GM12878 (cell line): ENCODE measurements around the gene NAP1L4. TPM values are rescaled to one million over a fixed set of nuclear protein-coding genes. Genes with fewer than 3 reads are reported as not detected.

Experiments used
- ATAC-seq: fragments of 200-7000 bp; cut with Tn5 transposase; 3 replicates; pipeline ENCODE4 v1.9.1; 2020; ENCODE audit warnings: mild to moderate bottlenecking, moderate library complexity
- BruUV-seq: library from RNA; stranded (reverse); fragments of 400-500 nt; replicated peaks from 2 replicates; lab custom pipeline; 2021; lab: Mats Ljungman, UMichigan
- CTCF ChIA-PET: fragments of 300-600 bp; sonication (Branson Sonifier 250); formaldehyde crosslinking; extraction: SDS; loops from one replicate; lab custom pipeline; 2021; ENCODE audit warnings: inconsistent platforms; lab: Yijun Ruan, JAX
- POLR2A ChIA-PET: fragments of 350-600 bp; formaldehyde crosslinking; extraction: SDS; loops from one replicate; lab custom pipeline; 2021; ENCODE audit warnings: inconsistent platforms; lab: Charles Lee
- RAD21 ChIA-PET: fragments of 300-600 bp; sonication (Branson Sonifier 250); formaldehyde crosslinking; loops from one replicate; lab custom pipeline; 2023; ENCODE audit warnings: antibody characterized with exemption; ENCODE audit not compliant: unreplicated experiment; lab: Charles Lee
- SMC1A ChIA-PET: fragments of 300-600 bp; sonication (Branson Sonifier 250); formaldehyde crosslinking; loops from one replicate; lab custom pipeline; 2023; ENCODE audit not compliant: unreplicated experiment, uncharacterized antibody; lab: Charles Lee
- DNase-seq: peaks from one replicate; pipeline ENCODE4 v3.0.0-alpha.2; 2011; ENCODE audit warnings: low read depth, low spot score
- FAIRE-seq: peaks from 3 replicates; lab custom pipeline; 2011; peaks lifted over from hg19 to GRCh38; lab: Jason Lieb, UNC
- H2AFZ ChIP-seq: 2 replicates; pipeline ENCODE4 v1.6.0; 2011; ENCODE audit warnings: low read depth, low read length, control low read depth; ENCODE audit not compliant: control insufficient read depth
- H3K27ac ChIP-seq: 2 replicates; pipeline ENCODE4 v1.5.1; 2011; ENCODE audit warnings: control low read depth; ENCODE audit not compliant: control insufficient read depth, insufficient read depth
- H3K27me3 ChIP-seq, 2 experiments: replicated peaks in 1 of 2; 2 replicates each; pipeline versions ENCODE4 v1.6.0 to v1.6.1; 2011; ENCODE audit warnings: low read length in 1 of 2; ENCODE audit not compliant: control insufficient read depth in 2 of 2, insufficient read depth in 2 of 2
- H3K36me3 ChIP-seq, 2 experiments: 2 replicates each; pipeline ENCODE4 v1.5.1; 2011; ENCODE audit warnings: low read length in 1 of 2; ENCODE audit not compliant: control insufficient read depth in 2 of 2, insufficient read depth in 2 of 2
- H3K4me1 ChIP-seq: 2 replicates; pipeline ENCODE4 v1.6.1; 2011; ENCODE audit warnings: mild to moderate bottlenecking, low read length, moderate library complexity, mixed read lengths; ENCODE audit not compliant: control insufficient read depth, insufficient read depth
- H3K4me2 ChIP-seq: 2 replicates; pipeline ENCODE4 v1.6.0; 2011; ENCODE audit warnings: control low read depth; ENCODE audit not compliant: control insufficient read depth, insufficient read depth
- H3K4me3 ChIP-seq: fragments of 200-600 bp; sonication (generic); 2 replicates; pipeline ENCODE4 v1.5.1; 2016
- H3K79me2 ChIP-seq: 2 replicates; pipeline ENCODE4 v1.6.0; 2011; ENCODE audit warnings: low read length; ENCODE audit not compliant: control insufficient read depth, insufficient read depth
- H3K9ac ChIP-seq: 2 replicates; pipeline ENCODE4 v1.8.0; 2011; ENCODE audit warnings: low read length, control low read depth, mixed read lengths; ENCODE audit not compliant: control insufficient read depth, insufficient read depth
- H3K9me3 ChIP-seq: replicated peaks from 3 replicates; pipeline ENCODE4 v1.5.1; 2011; ENCODE audit warnings: mild to moderate bottlenecking, low read length; ENCODE audit not compliant: control insufficient read depth, insufficient read depth
- H4K20me1 ChIP-seq: 2 replicates; pipeline ENCODE4 v1.6.0; 2011; ENCODE audit not compliant: control insufficient read depth, insufficient read depth
- ASH2L ChIP-seq: fragments of 300-600, 200-600 bp; sonication (generic); IDR thresholded peaks from 2 replicates; pipeline ENCODE4 v1.6.1; 2017; ENCODE audit warnings: low read depth, mild to moderate bottlenecking, borderline replicate concordance
- BMI1 ChIP-seq: fragments of 450-650 bp; IDR thresholded peaks from 2 replicates; pipeline ENCODE4 v1.6.1; 2016; ENCODE audit warnings: mild to moderate bottlenecking, moderate library complexity, borderline replicate concordance
- EZH2 ChIP-seq: IDR thresholded peaks from 2 replicates; pipeline ENCODE4 v1.6.1; 2012; ENCODE audit warnings: low read depth, mild to moderate bottlenecking, control low read depth, inconsistent platforms, low read length, borderline replicate concordance; ENCODE audit not compliant: control insufficient read depth
- HDAC2 ChIP-seq: fragments of 200-600 bp; sonication (generic); IDR thresholded peaks from 2 replicates; pipeline ENCODE4 v1.6.1; 2017
- POLR2A ChIP-seq: IDR thresholded peaks from 2 replicates; pipeline ENCODE4 v1.6.1; 2011; ENCODE audit warnings: low read depth, mild to moderate bottlenecking, low read length
- SMAD1 ChIP-seq: fragments of 450-650 bp; IDR thresholded peaks from 2 replicates; pipeline ENCODE4 v1.6.1; 2018; ENCODE audit warnings: mild to moderate bottlenecking, low read depth; ENCODE audit not compliant: partially characterized antibody
- ZSCAN29 ChIP-seq: fragments of 450-650 bp; IDR thresholded peaks from 2 replicates; pipeline ENCODE4 v1.6.1; 2017; ENCODE audit warnings: mild to moderate bottlenecking, moderate library complexity
- WGBS: methylation state at CpG from one replicate; pipeline ENCODE4 v1.1.6; 2016; ENCODE audit warnings: low lambda C conversion rate; ENCODE audit not compliant: insufficient replicate concordance, insufficient coverage; ENCODE audit errors: missing lambda C conversion rate; 5-methylcytosine and 5-hydroxymethylcytosine counted together
- in situ Hi-C: fragments of 300-500 bp; cut with MboI; formaldehyde crosslinking; loops from 9 replicates; pipeline ENCODE4 v1.14.3; 2018; ENCODE audit warnings: mixed read lengths
- intact Hi-C: fragments of 100-400 bp; cut with micrococcal nuclease; formaldehyde crosslinking; loops from one replicate; pipeline ENCODE4 v1.14.2; 2022; ENCODE audit not compliant: unreplicated experiment
- polyA plus RNA-seq, 11 experiments: library from polyadenylated mRNA; depleted of rRNA in 4 of 11; unstranded in 6 of 11; stranded (reverse) in 5 of 11; fragments of >200 nt; fragmentation: Nextera tagmentation in 4 of 11; fragmentation: Illumina TruSeq in 1 of 11; extraction: Ambion mirVana in 4 of 11; extraction: Trizol in 1 of 11; gene quantifications; 1 replicate in 1 of 11; 2 replicates in 10 of 11; pipeline versions ENCODE4 v1.2.1 to v1.2.3, GENCODE V29; 2011 to 2016; ENCODE audit warnings: inconsistent platforms in 2 of 11, missing spikeins in 2 of 11, low read depth in 1 of 11
- total RNA-seq, 4 experiments: library from RNA; depleted of rRNA in 3 of 4; stranded (reverse); fragments of >200 nt in 3 of 4; fragmentation: Illumina TruSeq in 1 of 4; extraction: Trizol in 1 of 4; gene quantifications; 2 replicates each; pipeline versions ENCODE4 v1.2.1 to v1.2.3, GENCODE V29; 2013 to 2021
- TF ChIP-seq, protein P1 (sequence below): IDR thresholded peaks from 2 replicates; pipeline ENCODE4 v1.6.1; 2011; ENCODE audit warnings: low read depth, low read length, improper control_type of control experiment, borderline replicate concordance

Gene NAP1L4
- total and polyA plus RNA-seq, 10 of the 15 experiments (the other 5 are each of a cell fraction or from before 2014, with no cell fraction given), result 24.8 to 198 (median 114) TPM

DNA sequence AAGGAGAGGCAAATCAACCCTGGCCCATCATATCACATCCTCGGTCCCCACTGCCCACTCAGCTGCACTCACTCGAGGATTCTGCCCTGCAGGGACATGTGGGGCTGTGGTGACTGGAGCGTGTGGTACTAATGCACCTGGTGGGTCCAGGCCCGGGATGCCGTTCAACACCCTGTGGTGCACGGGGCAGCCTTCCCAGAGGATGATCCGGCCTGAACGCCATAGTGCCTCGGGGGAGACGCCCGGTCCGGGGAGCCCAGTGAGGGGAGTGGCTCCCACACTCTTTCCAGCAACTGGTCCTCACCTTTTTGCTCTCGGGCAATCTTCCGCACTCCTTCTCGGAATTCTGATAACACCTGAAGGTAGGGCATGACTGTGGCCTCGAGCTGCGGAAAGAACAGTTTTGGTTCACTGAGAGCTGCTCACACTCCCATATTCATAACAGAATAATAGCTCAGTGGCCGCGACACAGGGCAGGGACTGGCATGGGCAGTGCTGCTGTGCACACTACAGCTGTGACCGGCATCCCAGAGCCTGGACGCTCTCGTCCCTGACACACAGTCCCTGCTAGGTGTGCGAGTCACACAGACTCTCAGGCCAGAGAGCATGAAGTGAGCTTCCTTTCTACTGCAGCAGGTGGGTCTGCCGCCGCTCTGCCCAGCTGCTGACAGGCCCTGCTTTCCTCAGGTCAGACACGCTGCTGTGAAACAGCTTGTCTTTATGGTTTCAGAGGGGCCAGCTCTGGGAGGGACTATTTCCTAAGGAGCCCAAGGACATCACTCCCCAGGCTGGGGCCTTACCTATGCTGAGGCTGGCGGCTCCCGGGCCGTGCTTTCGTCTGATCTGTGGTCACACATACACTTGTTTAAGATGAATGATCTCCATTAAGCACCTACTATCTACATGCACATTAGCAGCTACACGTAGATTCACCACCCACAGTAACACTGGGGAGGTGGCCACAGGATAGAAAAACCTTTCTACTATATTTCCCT, 20.1 kb upstream of the NAP1L4 start:
- RAD21 ChIA-PET, result interaction anchor here (1.5 kb wide), 1 partner anchor 10 kb away, joined by 6 read pairs; no protein-coding TSS in a partner anchor
- TF ChIP-seq HDAC2 (no peak), BMI1 (no peak), SMAD1 (no peak), POLR2A (peak; percentile 36; the same call in 1 of the 2 replicates), EZH2 (no peak), ASH2L (no peak), ZSCAN29 (no peak)
- TF ChIP-seq, protein P1, sequence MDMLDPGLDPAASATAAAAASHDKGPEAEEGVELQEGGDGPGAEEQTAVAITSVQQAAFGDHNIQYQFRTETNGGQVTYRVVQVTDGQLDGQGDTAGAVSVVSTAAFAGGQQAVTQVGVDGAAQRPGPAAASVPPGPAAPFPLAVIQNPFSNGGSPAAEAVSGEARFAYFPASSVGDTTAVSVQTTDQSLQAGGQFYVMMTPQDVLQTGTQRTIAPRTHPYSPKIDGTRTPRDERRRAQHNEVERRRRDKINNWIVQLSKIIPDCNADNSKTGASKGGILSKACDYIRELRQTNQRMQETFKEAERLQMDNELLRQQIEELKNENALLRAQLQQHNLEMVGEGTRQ, result no peak
- in situ Hi-C loops (no loop called here), intact Hi-C loops (no loop called here)
- Histone ChIP-seq H3K4me2 (no peak overlapping the region), H4K20me1 (no peaks in the 10 kb centered on the region; the same call in 1 of the 2 replicates), H3K9me3 (no peaks in the 10 kb centered on the region), H3K79me2 (no peaks in the 10 kb centered on the region), H2AFZ (no peak overlapping the region), H3K4me1 (peaks cover 17% of the 10 kb centered on the region), H3K27me3 (no peaks in the 10 kb centered on the region), H3K27ac (no peak overlapping the region), H3K36me3 (peaks cover 17 to 46% of the 10 kb centered on the region in 2 experiments), H3K4me3 (no peak overlapping the region), H3K9ac (no peak overlapping the region)
- WGBS, result 95% methylated on average over 31 of the region's 31 CpGs
- CTCF ChIA-PET, result interaction anchor here (1.1 to 3.2 kb wide), 3 partner anchors 23 to 405 kb away, joined by 3 to 13 read pairs (median 5); no protein-coding TSS in a partner anchor
- no peak for DNase-seq
- no peak for FAIRE-seq
- POLR2A ChIA-PET, result interaction anchor here (0.6 to 4.3 kb wide), 3 partner anchors 12 to 92 kb away, joined by 3 to 34 read pairs (median 3); no protein-coding TSS in a partner anchor
- SMC1A ChIA-PET, result interaction anchor here (0.6 to 3.6 kb wide), 2 partner anchors 22 to 37 kb away, joined by 3 to 29 read pairs; no protein-coding TSS in a partner anchor
- BruUV-seq, result no TSS peak
- ATAC-seq, result no peak
